GM23338 (cell line): ENCODE measurements around the gene RNF207. TPM values are rescaled to one million over a fixed set of nuclear protein-coding genes. Genes with fewer than 3 reads are reported as not detected.

Experiments
- ATAC-seq: fragments of 200-7000 bp; cut with Tn5 transposase; 3 replicates; pipeline ENCODE4 v1.9.1; 2020
- DNase-seq: peaks from one replicate; pipeline ENCODE4 v3.0.0-alpha.2; 2015; ENCODE audit warnings: low spot score
- H2AFZ ChIP-seq: fragments of 200-600 bp; sonication (generic); 2 replicates; pipeline ENCODE4 v1.8.0; 2016; ENCODE audit warnings: antibody characterized with exemption, mild to moderate bottlenecking, moderate library complexity
- H3F3A ChIP-seq: fragments of 200-600 bp; sonication (generic); replicated peaks from 2 replicates; pipeline ENCODE4 v1.8.0; 2017; ENCODE audit warnings: antibody characterized with exemption, mixed run types, low read depth
- H3K27ac ChIP-seq: fragments of 200-600 bp; sonication (generic); 2 replicates; pipeline ENCODE4 v1.6.1; 2016; ENCODE audit warnings: low read depth
- H3K27me3 ChIP-seq: fragments of 200-600 bp; sonication (generic); 2 replicates; pipeline ENCODE4 v1.8.0; 2016; ENCODE audit warnings: mild to moderate bottlenecking, mixed run types, moderate library complexity; ENCODE audit not compliant: insufficient read depth
- H3K36me3 ChIP-seq: fragments of 200-600 bp; sonication (generic); 2 replicates; pipeline ENCODE4 v1.8.0; 2016; ENCODE audit warnings: mild to moderate bottlenecking; ENCODE audit not compliant: insufficient read depth
- H3K4me1 ChIP-seq: fragments of 200-600 bp; sonication (generic); 2 replicates; pipeline ENCODE4 v1.8.0; 2016; ENCODE audit warnings: mild to moderate bottlenecking, moderate library complexity; ENCODE audit not compliant: insufficient read depth
- H3K4me2 ChIP-seq: fragments of 200-600 bp; sonication (generic); 2 replicates; pipeline ENCODE4 v1.7.1; 2017; ENCODE audit warnings: mixed run types
- H3K4me3 ChIP-seq: fragments of 200-600 bp; sonication (generic); 2 replicates; pipeline ENCODE4 v1.6.1; 2016; ENCODE audit warnings: mixed run types
- H3K79me2 ChIP-seq: fragments of 200-600 bp; sonication (generic); replicated peaks from 2 replicates; pipeline ENCODE4 v1.8.0; 2017; ENCODE audit warnings: mild to moderate bottlenecking; ENCODE audit not compliant: insufficient read depth
- H3K9me2 ChIP-seq: fragments of 200-600 bp; sonication (generic); 2 replicates; pipeline ENCODE4 v1.8.0; 2017; ENCODE audit not compliant: insufficient read depth
- H4K20me1 ChIP-seq: fragments of 200-600 bp; sonication (generic); replicated peaks from 2 replicates; pipeline ENCODE4 v1.8.0; 2017; ENCODE audit warnings: mild to moderate bottlenecking; ENCODE audit not compliant: insufficient read depth
- H3K27ac Mint-ChIP-seq: 2 replicates; pipeline ENCODE4 v1.8.0; 2020; ENCODE audit warnings: inconsistent platforms, mild to moderate bottlenecking, moderate library complexity, mixed read lengths
- H3K27me3 Mint-ChIP-seq: 3 replicates; pipeline ENCODE4 v1.8.0; 2022; ENCODE audit warnings: low read depth, mild to moderate bottlenecking, moderate library complexity, mixed read lengths, inconsistent platforms; ENCODE audit not compliant: insufficient read depth, poor library complexity
- H3K36me3 Mint-ChIP-seq: 3 replicates; pipeline ENCODE4 v1.8.0; 2021; ENCODE audit warnings: low read depth, mild to moderate bottlenecking, inconsistent platforms, moderate library complexity, mixed read lengths
- H3K4me1 Mint-ChIP-seq: 3 replicates; pipeline ENCODE4 v1.8.0; 2020; ENCODE audit warnings: mild to moderate bottlenecking, inconsistent platforms, mixed read lengths
- H3K4me3 Mint-ChIP-seq: 3 replicates; pipeline ENCODE4 v1.8.0; 2021; ENCODE audit warnings: moderate library complexity, mild to moderate bottlenecking, inconsistent platforms, mixed read lengths
- H3K9me3 Mint-ChIP-seq: 3 replicates; pipeline ENCODE4 v1.8.0; 2020; ENCODE audit warnings: moderate library complexity, mild to moderate bottlenecking, inconsistent platforms, mixed read lengths
- CTCF ChIP-seq, 2 experiments: fragments of 200-600 bp in 1 of 2; sonication (generic) in 1 of 2; conservative IDR thresholded peaks; 2 replicates each; pipeline versions ENCODE4 v1.5.1 to v1.6.1; 2016 to 2017; ENCODE audit warnings: antibody characterized with exemption in 2 of 2, low read depth in 2 of 2, mild to moderate bottlenecking in 2 of 2, moderate library complexity in 1 of 2
- EZH2 ChIP-seq: fragments of 200-600 bp; sonication (generic); IDR thresholded peaks from one replicate; pipeline ENCODE4 v1.8.0; 2017; ENCODE audit warnings: antibody characterized with exemption, mild to moderate bottlenecking, low read depth; ENCODE audit not compliant: unreplicated experiment
- EZH2phosphoT487 ChIP-seq: fragments of 200-600 bp; sonication (generic); IDR thresholded peaks from one replicate; pipeline ENCODE4 v1.8.1; 2018; ENCODE audit warnings: antibody characterized with exemption; ENCODE audit not compliant: unreplicated experiment
- NANOG ChIP-seq: IDR thresholded peaks from 2 replicates; pipeline ENCODE4 v1.6.1; 2016; ENCODE audit warnings: antibody characterized with exemption, borderline replicate concordance
- POLR2AphosphoS5 ChIP-seq: IDR thresholded peaks from 2 replicates; pipeline ENCODE4 v1.6.1; 2016; ENCODE audit warnings: antibody characterized with exemption, low read depth
- STAT1 ChIP-seq: IDR thresholded peaks from one replicate; pipeline ENCODE4 v1.6.1; 2016; ENCODE audit warnings: antibody characterized with exemption; ENCODE audit not compliant: unreplicated experiment
- ZNF114 ChIP-seq: fragments of 250-450 bp; sonication (Bioruptor Pico); IDR thresholded peaks from 2 replicates; pipeline ENCODE4 v1.5.0; 2020; ENCODE audit warnings: mild to moderate bottlenecking, moderate library complexity
- ZNF462 ChIP-seq: fragments of 250-450 bp; sonication (Bioruptor Pico); IDR thresholded peaks from 2 replicates; pipeline ENCODE4 v1.5.0; 2020; ENCODE audit warnings: mild to moderate bottlenecking, moderate library complexity
- polyA plus RNA-seq: library from polyadenylated mRNA; unstranded; fragments of >200 nt; fragmentation: Nextera tagmentation; extraction: Ambion mirVana; gene quantifications from 2 replicates; pipeline ENCODE4 v1.2.1, GENCODE V29; 2016
- total RNA-seq: library from RNA; depleted of rRNA; stranded (reverse); fragments of >200 nt; shearing (Covaris generic); gene quantifications from 2 replicates; pipeline ENCODE4 v1.2.3, GENCODE V29; 2014

RNF207 gene
- total and polyA plus RNA-seq, 2 experiments from 2014 or later = 1.7 to 2.9 TPM

GRCh38 chr1:6239950-6240768 lies 34.2 kb downstream of the RNF207 start:
- ATAC-seq (peak; percentile 7), DNase-seq (peak; percentile 71)
- peak overlapping the region; percentile 63 for H3K4me3 Mint-ChIP-seq
- H3K27ac Mint-ChIP-seq = peak overlapping the region; percentile 98
- H3K27me3 Mint-ChIP-seq = peaks cover 42% of the 10 kb centered on the region
- no peaks in the 10 kb centered on the region for H3K36me3 Mint-ChIP-seq
- H3K4me3 ChIP-seq = peak overlapping the region; percentile 83
- H3K36me3 ChIP-seq = no peaks in the 10 kb centered on the region
- H3K4me1 Mint-ChIP-seq = peaks cover 46% of the 10 kb centered on the region
- H3K79me2 ChIP-seq = peaks cover 9% of the 10 kb centered on the region
- no peaks in the 10 kb centered on the region for H3K9me3 Mint-ChIP-seq
- peaks cover 41% of the 10 kb centered on the region for H3K4me1 ChIP-seq
- H3K27ac ChIP-seq = peak overlapping the region; percentile 97
- TF ChIP-seq NANOG = no peak
- 0 out of 2 replicates have a peak, but pooled peaks have one; percentile 12 for TF ChIP-seq POLR2AphosphoS5
- no peak for TF ChIP-seq STAT1
- no peak for TF ChIP-seq CTCF (conservative IDR thresholded peaks at IDR 0.05; ENCODE audit: low read depth in 2 of 2)
- no peak overlapping the region for H2AFZ ChIP-seq
- H3F3A ChIP-seq = peaks cover 28% of the 10 kb centered on the region
- peaks cover 23% of the 10 kb centered on the region for H3K27me3 ChIP-seq
- peak overlapping the region; percentile 98 for H3K4me2 ChIP-seq
- no peaks in the 10 kb centered on the region for H3K9me2 ChIP-seq
- 0 out of 2 replicates have a peak, but pooled peaks cover under 1% of the 10 kb centered on the region for H4K20me1 ChIP-seq

- peak overlapping the region; percentile 50 for H3K4me3 Mint-ChIP-seq
- TF ChIP-seq NANOG (no peak), ZNF462 (CRISPR knock-in tag) (no peak), ZNF114 (no peak), EZH2 (no peak), CTCF (conservative IDR thresholded peaks at IDR 0.05; ENCODE audit: low read depth in 2 of 2) (no peak), POLR2AphosphoS5 (no peak), EZH2phosphoT487 (no peak), STAT1 (no peak)
Observed at GRCh38 chr1:6241107-6241886, 35.4 kb downstream of the RNF207 start.

More at GRCh38 chr1:6241107-6241886, 35.4 kb downstream of the RNF207 start:
- no peak for ATAC-seq
- DNase-seq = no peak
- Histone ChIP-seq H3K4me3 (peak overlapping the region; percentile 83), H3K36me3 (no peaks in the 10 kb centered on the region), H2AFZ (no peak overlapping the region), H3K27me3 (peaks cover 23% of the 10 kb centered on the region), H3K27ac (peak overlapping the region; percentile 97), H3K79me2 (peaks cover 5% of the 10 kb centered on the region; the same call in 1 of the 2 replicates), H3K4me2 (peak overlapping the region; percentile 98), H3K4me1 (peaks cover 40% of the 10 kb centered on the region), H4K20me1 (no peaks in the 10 kb centered on the region), H3K9me2 (no peaks in the 10 kb centered on the region), H3F3A (peaks cover 31% of the 10 kb centered on the region)
- Mint-ChIP-seq H3K27ac (peak overlapping the region; percentile 25), H3K27me3 (peaks cover 38% of the 10 kb centered on the region), H3K36me3 (no peaks in the 10 kb centered on the region), H3K9me3 (no peaks in the 10 kb centered on the region), H3K4me1 (peaks cover 48% of the 10 kb centered on the region)
